Heart left ventricle (tissue), 16 donors: Measurements from ENCODE around the gene ABCF1. TPM values are rescaled to one million over a fixed set of nuclear protein-coding genes. Genes with fewer than 3 reads are reported as not detected.

Source experiments
- ATAC-seq, 4 donors: fragments of 200-7000 bp; cut with Tn5 transposase; one replicate each; pipeline ENCODE4 v1.9.1; 2020 to 2022; ENCODE audit warnings: moderate library complexity in 4 of 4, mild to moderate bottlenecking in 3 of 4, moderate number of reproducible peaks in 1 of 4
- DNase-seq, 5 donors: peaks; one replicate each; pipeline ENCODE4 v3.0.0-alpha.2; 2020
- H3K27ac ChIP-seq, 12 donors: fragments of 200-600 bp; sonication (generic) in 4 of 12; one replicate each; pipeline versions ENCODE4 v1.5.0 to v1.8.0; 2016 to 2022; ENCODE audit warnings: mild to moderate bottlenecking in 2 of 12
- H3K27me3 ChIP-seq, 9 donors: fragments of 200-600 bp; sonication (generic) in 2 of 9; one replicate each; pipeline versions ENCODE4 v1.5.1 to v1.8.0; 2016 to 2022; ENCODE audit warnings: mild to moderate bottlenecking in 3 of 9
- H3K36me3 ChIP-seq, 9 donors: fragments of 200-600 bp; sonication (generic) in 2 of 9; one replicate each; pipeline versions ENCODE4 v1.5.0 to v1.8.0; 2018 to 2022; ENCODE audit warnings: mild to moderate bottlenecking in 2 of 9
- H3K4me1 ChIP-seq, 12 donors: fragments of 200-600 bp; sonication (generic) in 4 of 12; one replicate each; pipeline versions ENCODE4 v1.5.0 to v1.8.0; 2016 to 2022; ENCODE audit warnings: mild to moderate bottlenecking in 3 of 12
- H3K4me3 ChIP-seq, 12 donors: fragments of 200-600 bp; sonication (generic) in 4 of 12; one replicate each; pipeline versions ENCODE4 v1.5.0 to v1.8.0; 2017 to 2022; ENCODE audit warnings: mild to moderate bottlenecking in 9 of 12, moderate library complexity in 4 of 12
- H3K9me3 ChIP-seq, 12 donors: fragments of 200-600 bp; sonication (generic) in 4 of 12; one replicate each; pipeline versions ENCODE4 v1.5.0 to v1.8.0; 2016 to 2022; ENCODE audit warnings: mild to moderate bottlenecking in 1 of 12
- CTCF ChIP-seq, 12 donors: fragments of 200-600 bp; sonication (generic) in 4 of 12; IDR thresholded peaks; one replicate each; pipeline versions ENCODE4 v1.5.0 to v1.8.0; 2018 to 2022; ENCODE audit warnings: antibody characterized with exemption in 12 of 12, mild to moderate bottlenecking in 5 of 12
- POLR2A ChIP-seq, 2 donors: fragments of 450-650 bp; IDR thresholded peaks; one replicate each; pipeline ENCODE4 v1.6.1; 2017; ENCODE audit warnings: antibody characterized with exemption in 2 of 2, mild to moderate bottlenecking in 2 of 2, moderate library complexity in 2 of 2
- WGBS, 4 donors: extraction: QIAGEN DNeasy Blood & Tissue Kit in 2 of 4; methylation state at CpG; one replicate each; pipeline versions ENCODE4 v1.1.5 to v1.1.7; 2013 to 2018; 5-methylcytosine and 5-hydroxymethylcytosine counted together
- intact Hi-C, 10 donors: fragments of 100-400 bp; cut with DNase I; formaldehyde crosslinking; loops; one replicate each; pipeline versions ENCODE4 v1.11.1 to v1.14.2; 2022
- polyA plus RNA-seq, 2 donors: library from polyadenylated mRNA; stranded (reverse); fragments of 200-250 nt; gene quantifications; one replicate each; pipeline ENCODE4 v1.2.3, GENCODE V29; 2013
- total RNA-seq, 9 donors: library from RNA; depleted of rRNA in 2 of 9; stranded (reverse); fragments of >200 nt in 2 of 9; fragmentation: NEBNext Ultra II Directional in 3 of 9; extraction: Animal tissue kit (Norgen Biotek cat#: 25700) in 3 of 9; gene quantifications; one replicate each; pipeline versions ENCODE4 v1.1.0 to v1.2.4, GENCODE V29; 2016 to 2023
- donor health status: ischemic (EF 13 %, LVEDD 7.1; RV severe dilation, severe dysfunction).
- donor health status: healthy with polysubstance abuse.
- donor health status: DM: no; HTN: yes; CAD: no.
- donor health status: DM: no; HTN: no; CAD: no.
- donor health status: ischemic (EF 25% LVEDD 6.9; RV normal size, moderate dysfunction).
- donor health status: ischemic (EF 25% LVEDD 5.7; RV mildly dilated, moderate dysfunction).
- donor health status: healthy.
- donor health status: DM: yes; HTN: yes; CAD: no.
- donor health status: ischemic (EF 35%, LVEDD 5.7; RV mildly dilated, moderate dysfunction).
- donor health status: nonischemic (EF 11% LVEDD 7.7; RV severe dilation, severe dysfunction).
- donor health status: DM: yes; HTN: yes; CAD: no.
- donor health status: PGD.
- donor health status: ischemic (EF 29% LVEDD 5.4; RV normal size, mild dysfunction).
- donor health status: nonischemic (EF 23%, LVEDD 6.1; RV moderate dilation, normal function).

Gene ABCF1
- total and polyA plus RNA-seq, 11 donors, result 28.0 to 76.8 (median 39.8) TPM

- H3K4me3 ChIP-seq, result no peak overlapping the region
- peaks cover 0 to 26% (median 23%) of the 10 kb centered on the region in 9 donors for H3K36me3 ChIP-seq
- no peak overlapping the region for H3K27ac ChIP-seq
- intact Hi-C loops, result loop anchor here in 1 of 10 donors (1.0 kb wide), 1 partner anchor 17 kb away; no protein-coding TSS in a partner anchor
- ATAC-seq (no peak), DNase-seq (no peak)
- peaks cover 0 to 12% (median 9%) of the 10 kb centered on the region in 12 donors for H3K4me1 ChIP-seq
- TF ChIP-seq POLR2A (IDR thresholded peaks at IDR 0.05), result no peak
- H3K27me3 ChIP-seq, result no peaks in the 10 kb centered on the region
- H3K9me3 ChIP-seq, result no peaks in the 10 kb centered on the region
Measured at GRCh38 chr6:30565772-30566171, 5.5 kb upstream of the ABCF1 start.

- Histone ChIP-seq H3K36me3 (peaks cover 0 to 8% (median 5%) of the 10 kb centered on the region in 9 donors), H3K4me3 (no peak overlapping the region), H3K4me1 (peaks cover 0 to 27% (median 24%) of the 10 kb centered on the region in 12 donors), H3K27me3 (no peaks in the 10 kb centered on the region), H3K9me3 (no peaks in the 10 kb centered on the region), H3K27ac (no peak overlapping the region)
- no peak for TF ChIP-seq CTCF (IDR thresholded peaks at IDR 0.05)
- TF ChIP-seq POLR2A (IDR thresholded peaks at IDR 0.05), result no peak
- WGBS, 4 donors, result 63 to 84% (median 64%) methylated on average over 3 of the region's 3 CpGs
- intact Hi-C loops, result no loop called here
- DNase-seq (no peak), ATAC-seq (no peak)
Measured at GRCh38 chr6:30568245-30568644, 3.0 kb upstream of the ABCF1 start.

GRCh38 chr6:30570263-30570662 is 979 bp upstream of the ABCF1 start:
- no peaks in the 10 kb centered on the region for H3K27me3 ChIP-seq
- TF ChIP-seq POLR2A (IDR thresholded peaks at IDR 0.05), result no peak
- TF ChIP-seq CTCF (IDR thresholded peaks at IDR 0.05), result no peak
- WGBS, 4 donors, result 70 to 82% (median 81%) methylated on average over 1 of the region's 1 CpG
- H3K4me1 ChIP-seq, result peaks cover 0 to 40% (median 28%) of the 10 kb centered on the region in 12 donors
- H3K27ac ChIP-seq, result peak overlapping the region in 10 of 12 donors; percentile 80 to 97 (median 88)
- H3K36me3 ChIP-seq, result peaks cover 0 to 14% (median 3%) of the 10 kb centered on the region in 9 donors
- H3K4me3 ChIP-seq, result peak overlapping the region; percentile 43 to 95 (median 73)
- intact Hi-C loops, result loop anchor here in 3 of 10 donors (2.0 kb wide), 2 partner anchors 13 to 47 kb away; partner anchors contain the start of genes GNL1 (in 2 of the 3), PRR3 (in 2 of the 3), MRPS18B (in 1 of the 3) and PPP1R10 (in 1 of the 3)
- H3K9me3 ChIP-seq, result no peaks in the 10 kb centered on the region
- DNase-seq, result no peak
- ATAC-seq, result no peak

GRCh38 chr6:30570740-30571074 is 535 bp upstream of the ABCF1 start:
- H3K36me3 ChIP-seq, result peaks cover 0 to 18% (median 3%) of the 10 kb centered on the region in 9 donors
- peaks cover 0 to 40% (median 28%) of the 10 kb centered on the region in 12 donors for H3K4me1 ChIP-seq
- H3K4me3 ChIP-seq, result peak overlapping the region; percentile 43 to 95 (median 73)
- 1 to 2% (median 2%) methylated on average over 18 of the region's 18 CpGs for WGBS, 4 donors
- intact Hi-C loops, result loop anchor here in 4 of 10 donors (1.0 to 2.0 kb wide), 3 partner anchors 14 to 46 kb away; partner anchors contain the start of genes GNL1 (in 3 of the 4), PRR3 (in 2 of the 4), MRPS18B (in 1 of the 4) and PPP1R10 (in 1 of the 4)
- peak overlapping the region; percentile 59 to 97 (median 88) for H3K27ac ChIP-seq
- DNase-seq (no peak), ATAC-seq (peak; percentile 10 to 28 (median 17))
- no peaks in the 10 kb centered on the region for H3K27me3 ChIP-seq
- TF ChIP-seq CTCF (IDR thresholded peaks at IDR 0.05) (no peak), POLR2A (IDR thresholded peaks at IDR 0.05) (no peak)
- H3K9me3 ChIP-seq, result no peaks in the 10 kb centered on the region
